Body of pancreas (tissue), 4 donors: ENCODE results near the gene SYNE1. TPM values are rescaled to one million over a fixed set of nuclear protein-coding genes. Genes with fewer than 3 reads are reported as not detected.
A peak's percentile ranks its signal among the peaks of the same experiment; 100 is the strongest.

ENCODE experiments used
- ATAC-seq: fragments of 150-250 bp; one replicate; pipeline ENCODE4 v1.9.1; 2016
- DNase-seq, 4 donors: peaks; one replicate each; pipeline ENCODE4 v3.0.0-alpha.2; 2019
- H3K27ac ChIP-seq, 4 donors: fragments of 200-600 bp; sonication (generic); 1 replicate in 3 of 4; 2 replicates in 1 of 4; pipeline versions ENCODE4 v1.5.1 to v1.6.1; 2016 to 2019; ENCODE audit warnings: mild to moderate bottlenecking in 1 of 4, mixed read lengths in 1 of 4, moderate library complexity in 1 of 4
- H3K27me3 ChIP-seq, 2 donors: fragments of 200-600 bp; sonication (generic); one replicate each; pipeline ENCODE4 v1.6.0; 2016; ENCODE audit warnings: mild to moderate bottlenecking in 1 of 2
- H3K36me3 ChIP-seq, 2 donors: fragments of 200-600 bp; sonication (generic); replicated peaks in 1 of 2; 2 replicates each; pipeline ENCODE4 v1.5.1; 2016; ENCODE audit warnings: low read depth in 2 of 2; ENCODE audit not compliant: insufficient read depth in 1 of 2
- H3K4me1 ChIP-seq: fragments of 200-600 bp; sonication (generic); one replicate; pipeline ENCODE4 v1.6.0; 2016
- H3K4me3 ChIP-seq, 2 donors: fragments of 200-600 bp; sonication (generic); 1 replicate in 1 of 2; 2 replicates in 1 of 2; pipeline ENCODE4 v1.5.1; 2016 to 2019
- H3K9me3 ChIP-seq, 3 donors: fragments of 200-600 bp; sonication (generic); 1 replicate in 2 of 3; 2 replicates in 1 of 3; pipeline ENCODE4 v1.5.1; 2016
- POLR2A ChIP-seq, 3 donors: fragments of 450-650 bp; IDR thresholded peaks; one replicate each; pipeline ENCODE4 v1.6.1; 2016; ENCODE audit warnings: antibody characterized with exemption in 3 of 3, mild to moderate bottlenecking in 2 of 3
- WGBS, 2 donors: methylation state at CpG; one replicate each; pipeline ENCODE4 v1.1.5; 2017; 5-methylcytosine and 5-hydroxymethylcytosine counted together
- intact Hi-C: fragments of 100-400 bp; cut with DNase I; formaldehyde crosslinking; loops from one replicate; pipeline ENCODE4 v1.15.1; 2023
- total RNA-seq, 2 donors: library from RNA; depleted of rRNA; stranded (reverse); fragments of >200 nt; gene quantifications; one replicate each; pipeline ENCODE4 v1.1.0, GENCODE V29; 2016
- TF ChIP-seq, protein P1 (sequence below), 7 experiments: fragments of 450-650 bp in 4 of 7; fragments of 200-600 bp in 3 of 7; sonication (generic) in 3 of 7; IDR thresholded peaks; one replicate each; pipeline ENCODE4 v1.5.1; 2016 to 2019; ENCODE audit warnings: antibody characterized with exemption in 7 of 7

SYNE1 gene
- total RNA-seq, 2 donors from 2014 or later, result 109 to 123 TPM

DNA sequence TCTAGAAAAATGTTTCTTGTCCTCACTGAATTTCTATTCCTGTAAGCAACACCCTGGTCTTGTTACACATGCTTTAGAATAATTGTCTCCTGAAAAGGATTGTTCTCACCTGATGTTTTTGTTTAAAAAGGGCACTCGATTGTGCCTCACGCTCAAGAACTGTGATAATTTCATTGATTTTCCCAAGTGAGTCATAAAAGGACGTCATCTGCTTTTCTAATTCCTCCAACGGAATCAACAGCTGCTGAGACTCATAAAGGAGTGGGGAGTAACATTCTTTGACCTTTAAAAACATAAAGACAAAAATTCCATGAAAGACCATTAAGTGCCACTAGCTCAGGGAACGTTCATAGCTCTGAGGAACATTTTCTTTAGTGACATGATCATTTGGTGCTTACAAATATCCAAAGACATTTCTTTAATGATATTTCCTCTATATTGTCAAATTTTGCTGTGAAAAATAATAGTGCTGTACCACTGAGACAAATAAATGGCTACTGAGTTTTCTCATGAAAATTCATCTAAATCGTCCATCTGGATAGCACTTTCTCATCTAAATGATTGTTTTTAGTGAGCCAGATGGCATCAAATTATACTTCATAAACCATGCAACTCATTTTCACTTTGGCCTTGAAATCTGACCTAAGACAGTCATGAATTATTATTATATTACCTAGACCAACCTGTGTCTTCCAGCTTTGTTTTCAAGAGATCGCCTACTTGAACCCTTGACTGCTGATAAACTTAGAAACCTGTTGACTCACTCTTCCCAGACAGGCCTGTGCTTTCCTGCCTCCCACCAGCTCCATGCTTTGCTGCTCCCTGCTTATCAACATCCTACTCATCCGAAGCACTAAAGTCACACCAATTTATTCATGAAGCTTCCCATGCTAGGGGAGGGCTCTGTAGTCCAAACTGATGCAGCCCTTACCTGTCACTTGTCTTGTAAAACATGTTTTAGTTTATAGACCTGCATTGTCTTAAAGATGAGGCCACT, 178.2 kb downstream of the SYNE1 start:
- H3K36me3 ChIP-seq, result no peaks in the 10 kb centered on the region
- peak overlapping the region in 2 of 4 donors; percentile 1 to 57 for H3K27ac ChIP-seq
- intact Hi-C loops, result no loop called here
- 36 to 47% methylated on average over 8 of the region's 8 CpGs for WGBS, 2 donors
- peak; percentile 63 for ATAC-seq
- no peak overlapping the region for H3K4me3 ChIP-seq
- TF ChIP-seq, protein P1, sequence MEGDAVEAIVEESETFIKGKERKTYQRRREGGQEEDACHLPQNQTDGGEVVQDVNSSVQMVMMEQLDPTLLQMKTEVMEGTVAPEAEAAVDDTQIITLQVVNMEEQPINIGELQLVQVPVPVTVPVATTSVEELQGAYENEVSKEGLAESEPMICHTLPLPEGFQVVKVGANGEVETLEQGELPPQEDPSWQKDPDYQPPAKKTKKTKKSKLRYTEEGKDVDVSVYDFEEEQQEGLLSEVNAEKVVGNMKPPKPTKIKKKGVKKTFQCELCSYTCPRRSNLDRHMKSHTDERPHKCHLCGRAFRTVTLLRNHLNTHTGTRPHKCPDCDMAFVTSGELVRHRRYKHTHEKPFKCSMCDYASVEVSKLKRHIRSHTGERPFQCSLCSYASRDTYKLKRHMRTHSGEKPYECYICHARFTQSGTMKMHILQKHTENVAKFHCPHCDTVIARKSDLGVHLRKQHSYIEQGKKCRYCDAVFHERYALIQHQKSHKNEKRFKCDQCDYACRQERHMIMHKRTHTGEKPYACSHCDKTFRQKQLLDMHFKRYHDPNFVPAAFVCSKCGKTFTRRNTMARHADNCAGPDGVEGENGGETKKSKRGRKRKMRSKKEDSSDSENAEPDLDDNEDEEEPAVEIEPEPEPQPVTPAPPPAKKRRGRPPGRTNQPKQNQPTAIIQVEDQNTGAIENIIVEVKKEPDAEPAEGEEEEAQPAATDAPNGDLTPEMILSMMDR (IDR thresholded peaks at IDR 0.05), result no peak
- no peak for TF ChIP-seq POLR2A (IDR thresholded peaks at IDR 0.05)
- no peaks in the 10 kb centered on the region for H3K27me3 ChIP-seq
- peak in 1 of 4 donors; percentile 3 for DNase-seq
- no peaks in the 10 kb centered on the region for H3K9me3 ChIP-seq
- H3K4me1 ChIP-seq, result peaks cover 11% of the 10 kb centered on the region

DNA sequence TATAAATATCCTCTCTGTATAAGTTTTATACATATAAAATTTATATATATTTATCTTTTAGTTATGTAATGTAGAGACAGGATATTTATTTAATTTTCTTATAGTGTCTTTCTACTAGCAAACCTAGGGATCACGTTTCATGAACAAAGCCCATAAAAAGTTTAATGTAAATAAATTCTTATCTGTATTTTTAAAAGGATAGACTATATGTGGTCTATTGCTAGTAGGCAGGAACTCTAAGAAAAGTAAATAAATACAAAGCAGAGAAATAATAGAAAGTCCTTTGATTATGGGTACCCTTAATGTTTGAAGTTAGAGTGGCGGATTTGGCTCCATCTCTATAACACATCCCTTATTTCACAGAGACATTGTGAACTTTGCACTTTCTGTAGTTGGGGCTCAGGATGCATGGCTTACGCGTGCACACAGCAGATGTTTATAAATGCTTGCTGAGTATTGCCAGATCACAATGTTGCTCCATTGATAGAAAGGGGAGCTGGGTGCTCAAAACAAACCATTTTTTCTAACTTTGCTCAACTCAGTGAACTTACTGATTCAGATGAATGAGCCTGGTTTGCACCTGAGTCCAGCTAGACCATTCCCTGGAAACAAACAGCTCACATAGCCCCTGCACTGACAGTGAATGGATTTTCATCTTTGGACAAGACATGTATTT, 179.1 kb downstream of the SYNE1 start:
- ATAC-seq, result no peak

DNA sequence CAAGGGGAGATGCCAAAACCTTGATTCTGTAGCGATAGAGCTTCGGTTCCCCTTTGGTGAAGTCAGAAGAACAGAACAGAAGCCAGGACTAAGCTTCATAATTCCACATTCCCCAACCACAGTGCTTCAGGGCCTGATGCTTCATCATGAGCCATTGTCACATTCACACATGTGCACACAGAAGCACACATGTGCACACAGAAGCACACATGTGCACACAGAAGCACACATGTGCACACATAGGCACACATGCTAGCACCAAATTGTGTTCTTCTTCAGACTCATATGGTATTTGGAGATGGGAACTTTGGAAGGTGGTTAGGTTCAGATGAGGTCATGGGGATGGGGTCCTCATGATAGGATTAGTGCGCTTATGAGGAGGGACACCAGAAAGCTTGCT, 183.2 kb downstream of the SYNE1 start:
- no peaks in the 10 kb centered on the region for H3K36me3 ChIP-seq

More for the DNA sequence above, 179.1 kb downstream of the SYNE1 start:
- peak overlapping the region in 1 of 4 donors; percentile 57 for H3K27ac ChIP-seq
- peaks cover 11% of the 10 kb centered on the region for H3K4me1 ChIP-seq
- intact Hi-C loops, result no loop called here
- DNase-seq, result no peak
- TF ChIP-seq POLR2A (IDR thresholded peaks at IDR 0.05), result no peak
- no peaks in the 10 kb centered on the region for H3K9me3 ChIP-seq
- H3K27me3 ChIP-seq, result no peaks in the 10 kb centered on the region
- no peak overlapping the region for H3K4me3 ChIP-seq
- WGBS, 2 donors, result 63 to 77% methylated on average over 4 of the region's 4 CpGs
- H3K36me3 ChIP-seq, result no peaks in the 10 kb centered on the region

DNA sequence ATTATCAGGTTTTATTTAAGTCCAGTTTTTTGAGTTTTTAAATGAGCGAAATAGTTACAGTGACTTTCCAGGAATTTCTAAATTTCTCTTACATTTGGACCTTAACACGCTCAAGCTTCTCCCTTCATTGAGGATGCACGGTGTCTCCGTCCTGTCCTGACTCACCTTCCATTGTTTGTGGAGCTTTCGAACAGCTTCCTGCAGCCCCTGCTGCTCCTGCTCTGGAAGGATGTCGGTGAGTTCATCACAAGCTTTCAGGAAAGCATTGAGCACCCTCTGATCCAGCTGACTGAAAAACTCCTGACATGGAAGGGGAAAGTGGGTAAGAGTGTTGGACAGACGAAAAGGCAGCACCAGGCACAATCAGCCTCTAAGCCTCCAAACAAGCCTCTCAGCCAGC, 183.7 kb downstream of the SYNE1 start:
- H3K27me3 ChIP-seq, result no peaks in the 10 kb centered on the region
- intact Hi-C loops, result no loop called here
- 56 to 74% methylated on average over 7 of the region's 7 CpGs for WGBS, 2 donors
- ATAC-seq (no peak), DNase-seq (no peak)
- H3K4me3 ChIP-seq, result no peak overlapping the region
- H3K27ac ChIP-seq, result no peak overlapping the region
- H3K4me1 ChIP-seq, result peaks cover 4% of the 10 kb centered on the region
- H3K9me3 ChIP-seq, result no peaks in the 10 kb centered on the region
- TF ChIP-seq, protein P1 (IDR thresholded peaks at IDR 0.05), result no peak
- no peak for TF ChIP-seq POLR2A (IDR thresholded peaks at IDR 0.05)
- H3K36me3 ChIP-seq, result no peaks in the 10 kb centered on the region

More for the DNA sequence above, 183.2 kb downstream of the SYNE1 start:
- Histone ChIP-seq H3K4me3 (no peak overlapping the region), H3K4me1 (peaks cover 10% of the 10 kb centered on the region), H3K27me3 (no peaks in the 10 kb centered on the region), H3K9me3 (no peaks in the 10 kb centered on the region), H3K27ac (no peak overlapping the region)
- intact Hi-C loops, result no loop called here
- TF ChIP-seq, protein P1 (IDR thresholded peaks at IDR 0.05), result no peak
- no peak for TF ChIP-seq POLR2A (IDR thresholded peaks at IDR 0.05)
- WGBS, 2 donors, result 86 to 99% methylated on average over 3 of the region's 3 CpGs
- ATAC-seq (no peak), DNase-seq (no peak)

DNA sequence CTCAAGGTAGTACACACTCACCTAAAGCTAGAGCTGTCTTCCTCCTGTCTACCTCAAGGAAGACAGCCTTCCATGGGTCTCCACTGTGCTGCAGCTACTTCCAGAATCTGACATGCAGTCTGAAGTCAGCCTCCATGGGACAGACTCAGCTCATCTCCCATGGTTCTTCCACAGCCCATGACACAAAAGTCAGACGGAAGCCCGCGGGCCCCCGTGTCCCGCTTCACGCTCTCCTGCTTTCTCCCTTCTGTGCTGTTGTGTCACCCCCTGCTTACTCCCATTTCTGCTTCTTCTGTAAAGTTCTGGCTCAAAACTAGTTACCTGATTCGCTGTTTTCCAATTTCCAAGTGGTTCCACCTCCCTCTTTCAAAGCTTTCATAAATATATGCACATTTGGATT, 184.5 kb downstream of the SYNE1 start:
- ATAC-seq, result no peak
- Histone ChIP-seq H3K27me3 (no peaks in the 10 kb centered on the region), H3K9me3 (no peaks in the 10 kb centered on the region), H3K36me3 (no peaks in the 10 kb centered on the region), H3K4me1 (no peaks in the 10 kb centered on the region), H3K4me3 (no peak overlapping the region), H3K27ac (no peak overlapping the region)
- intact Hi-C loops, result no loop called here
- TF ChIP-seq POLR2A (IDR thresholded peaks at IDR 0.05), result no peak
- TF ChIP-seq, protein P1 (IDR thresholded peaks at IDR 0.05), result no peak
- DNase-seq, result no peak
- WGBS, 2 donors, result 89 to 96% methylated on average over 7 of the region's 7 CpGs
